Osteocyte (in vitro differentiated cells): ENCODE data around the gene DCXR. TPM values are rescaled to one million over a fixed set of nuclear protein-coding genes. Genes with fewer than 3 reads are reported as not detected.
A peak's percentile ranks its signal among the peaks of the same experiment; 100 is the strongest.

ENCODE experiments used
- DNase-seq: peaks from one replicate; pipeline ENCODE4 v3.0.0; 2021; ENCODE audit warnings: mixed read lengths; ENCODE audit not compliant: unreplicated experiment; ENCODE audit errors: extremely low spot score
- H3K27ac Mint-ChIP-seq: one replicate; pipeline ENCODE4 v1.8.0; 2021; ENCODE audit warnings: mild to moderate bottlenecking, mixed read lengths; ENCODE audit not compliant: unreplicated experiment
- H3K27me3 Mint-ChIP-seq: one replicate; pipeline ENCODE4 v1.8.0; 2021; ENCODE audit warnings: mixed read lengths; ENCODE audit not compliant: unreplicated experiment
- H3K36me3 Mint-ChIP-seq: one replicate; pipeline ENCODE4 v1.8.0; 2021; ENCODE audit warnings: mixed read lengths; ENCODE audit not compliant: unreplicated experiment
- H3K4me1 Mint-ChIP-seq: one replicate; pipeline ENCODE4 v1.8.0; 2021; ENCODE audit warnings: mixed read lengths; ENCODE audit not compliant: unreplicated experiment
- H3K4me3 Mint-ChIP-seq: one replicate; pipeline ENCODE4 v1.8.0; 2021; ENCODE audit warnings: mild to moderate bottlenecking, moderate library complexity, mixed read lengths; ENCODE audit not compliant: unreplicated experiment
- H3K9me3 Mint-ChIP-seq: one replicate; pipeline ENCODE4 v1.8.0; 2021; ENCODE audit warnings: mixed read lengths; ENCODE audit not compliant: unreplicated experiment
- CTCF ChIP-seq: fragments of 200-600 bp; sonication (generic); IDR thresholded peaks from 2 replicates; pipeline ENCODE4 v1.5.0; 2021; ENCODE audit warnings: antibody characterized with exemption, mild to moderate bottlenecking, moderate library complexity
- total RNA-seq: library from RNA; stranded (reverse); gene quantifications from 2 replicates; pipeline ENCODE4 v1.2.1, GENCODE V29; 2021

Gene DCXR
- total RNA-seq, 1 donor from 2014 or later, result 69.0 TPM

- H3K36me3 Mint-ChIP-seq, result no peaks in the 10 kb centered on the region
- no peak for DNase-seq
- H3K4me3 Mint-ChIP-seq, result peak overlapping the region; percentile 55
- no peaks in the 10 kb centered on the region for H3K27me3 Mint-ChIP-seq
- no peak for TF ChIP-seq CTCF
- peaks cover 15% of the 10 kb centered on the region for H3K4me1 Mint-ChIP-seq
- H3K9me3 Mint-ChIP-seq, result no peaks in the 10 kb centered on the region
- no peak overlapping the region for H3K27ac Mint-ChIP-seq
Measured at GRCh38 chr17:82029391-82029790, 8.1 kb downstream of the DCXR start.

- no peak for TF ChIP-seq CTCF
- no peak for DNase-seq
- Mint-ChIP-seq H3K4me1 (peaks cover 18% of the 10 kb centered on the region), H3K4me3 (no peak overlapping the region), H3K9me3 (no peaks in the 10 kb centered on the region), H3K27me3 (no peaks in the 10 kb centered on the region), H3K36me3 (no peaks in the 10 kb centered on the region), H3K27ac (no peak overlapping the region)
Measured at GRCh38 chr17:82028966-82029365, 8.5 kb downstream of the DCXR start.

- DNase-seq, result no peak
- H3K27ac Mint-ChIP-seq, result no peak overlapping the region
- no peaks in the 10 kb centered on the region for H3K36me3 Mint-ChIP-seq
- H3K4me1 Mint-ChIP-seq, result peaks cover 23% of the 10 kb centered on the region
- H3K4me3 Mint-ChIP-seq, result no peak overlapping the region
- no peaks in the 10 kb centered on the region for H3K9me3 Mint-ChIP-seq
- H3K27me3 Mint-ChIP-seq, result no peaks in the 10 kb centered on the region
- no peak for TF ChIP-seq CTCF
Measured at GRCh38 chr17:82028246-82028645, 9.3 kb downstream of the DCXR start.

- peaks cover 24% of the 10 kb centered on the region for H3K4me1 Mint-ChIP-seq
- no peaks in the 10 kb centered on the region for H3K9me3 Mint-ChIP-seq
- H3K36me3 Mint-ChIP-seq, result no peaks in the 10 kb centered on the region
- DNase-seq, result no peak
- no peak for TF ChIP-seq CTCF
- no peaks in the 10 kb centered on the region for H3K27me3 Mint-ChIP-seq
- H3K27ac Mint-ChIP-seq, result no peak overlapping the region
- no peak overlapping the region for H3K4me3 Mint-ChIP-seq
Measured at GRCh38 chr17:82025401-82026107, 11.9 kb downstream of the DCXR start.

- Mint-ChIP-seq H3K36me3 (no peaks in the 10 kb centered on the region), H3K4me3 (no peak overlapping the region), H3K27me3 (no peaks in the 10 kb centered on the region), H3K27ac (no peak overlapping the region), H3K4me1 (peaks cover 22% of the 10 kb centered on the region), H3K9me3 (no peaks in the 10 kb centered on the region)
- TF ChIP-seq CTCF, result no peak
- no peak for DNase-seq
Measured at GRCh38 chr17:82024859-82025258, 12.6 kb downstream of the DCXR start.
